Endometrial microvascular endothelial cells (primary cell): Measurements from ENCODE around the gene SRMS. TPM values are rescaled to one million over a fixed set of nuclear protein-coding genes. Genes with fewer than 3 reads are reported as not detected.
"Not testable (repeated sequence)": the region's sequence is repeated elsewhere in the genome, so short reads cannot be mapped to it uniquely, and the experiment has no call there.

ENCODE experiments used
- in situ Hi-C: cut with HindIII; loops from 2 replicates; pipeline ENCODE4 v1.10.0; 2017; ENCODE audit warnings: low sequenced_read_pairs, low pct_unique_long_range_greater_than_20kb; ENCODE audit errors: inconsistent ontology term
- total RNA-seq: library from RNA; depleted of rRNA; stranded (reverse); fragments of >200 nt; gene quantifications from one replicate; pipeline ENCODE4 v1.2.3, GENCODE V29; 2015; ENCODE audit errors: inconsistent ontology term

The SRMS gene
- total RNA-seq, 1 donor from 2014 or later: not detected

GRCh38 chr20:63567386-63568169, 20.0 kb upstream of the SRMS start:
- in situ Hi-C loops: no loop called here

- in situ Hi-C loops: no loop called here
These were observed 19.5 kb upstream of the SRMS start for GRCh38 chr20:63567136-63567385.

- in situ Hi-C loops: no loop called here
These were observed 19.0 kb upstream of the SRMS start for GRCh38 chr20:63566395-63567135.

GRCh38 chr20:63565699-63566335, 18.3 kb upstream of the SRMS start:
- in situ Hi-C loops: no loop called here

- in situ Hi-C loops: no loop called here
These were observed 17.6 kb upstream of the SRMS start for GRCh38 chr20:63565021-63565698.

- in situ Hi-C loops: no loop called here
These were observed 16.7 kb upstream of the SRMS start for GRCh38 chr20:63564036-63564810.

- in situ Hi-C loops: no loop called here
These were observed 15.8 kb upstream of the SRMS start for GRCh38 chr20:63563225-63563935.

- in situ Hi-C loops: no loop called here
These were observed 15.1 kb upstream of the SRMS start for GRCh38 chr20:63562461-63563224.

GRCh38 chr20:63561624-63562396, 14.3 kb upstream of the SRMS start:
- in situ Hi-C loops: no loop called here

GRCh38 chr20:63560856-63561609, 13.5 kb upstream of the SRMS start:
- in situ Hi-C loops: no loop called here

GRCh38 chr20:63560333-63560805, 12.8 kb upstream of the SRMS start:
- in situ Hi-C loops: no loop called here

GRCh38 chr20:63559485-63560332, 12.2 kb upstream of the SRMS start:
- in situ Hi-C loops: not testable (repeated sequence)

- in situ Hi-C loops: no loop called here
These were observed 11.4 kb upstream of the SRMS start for GRCh38 chr20:63558804-63559484.

GRCh38 chr20:63557481-63557891, 9.9 kb upstream of the SRMS start:
- in situ Hi-C loops: no loop called here
